Measurements from ENCODE around the gene ZNF418.
"Not testable (repeated sequence)": the region's sequence is repeated elsewhere in the genome, so short reads cannot be mapped to it uniquely, and the experiment has no call there.

Gene ZNF418

GRCh38 chr19:57888560-57889231 lies 46.5 kb downstream of the ZNF418 start, which contains the start of gene ZNF814:
TSS of gene ZNF814 (minus strand) at chr19:57889037. CDS start at chr19:57888802, 235 bp downstream.
- peak; percentile 75 for DNase-seq

GRCh38 chr19:57888107-57888559 lies 47.1 kb downstream of the ZNF418 start:
- no peak for DNase-seq

- DNase-seq = no peak
These were observed 47.8 kb downstream of the ZNF418 start for GRCh38 chr19:57887195-57887941.

- no peak for DNase-seq
These were observed 49.2 kb downstream of the ZNF418 start for GRCh38 chr19:57886046-57886445.

GRCh38 chr19:57873883-57874799 lies 61.1 kb downstream of the ZNF418 start:
- DNase-seq = not testable (repeated sequence)

- DNase-seq = no peak
These were observed 62.8 kb downstream of the ZNF418 start for GRCh38 chr19:57872450-57872849.

All from activated CD4-positive, CD25-positive, alpha-beta regulatory T cell treated with anti-CD3 and anti-CD28 coated beads, Interleukin-2, amount 50 U/mL, for 72 hours (primary cell).